ENCODE data around the gene EIPR1. TPM values are rescaled to one million over a fixed set of nuclear protein-coding genes. Genes with fewer than 3 reads are reported as not detected.

The EIPR1 gene
- polyA plus RNA-seq, 1 donor from 2014 or later, result 138 TPM

DNA sequence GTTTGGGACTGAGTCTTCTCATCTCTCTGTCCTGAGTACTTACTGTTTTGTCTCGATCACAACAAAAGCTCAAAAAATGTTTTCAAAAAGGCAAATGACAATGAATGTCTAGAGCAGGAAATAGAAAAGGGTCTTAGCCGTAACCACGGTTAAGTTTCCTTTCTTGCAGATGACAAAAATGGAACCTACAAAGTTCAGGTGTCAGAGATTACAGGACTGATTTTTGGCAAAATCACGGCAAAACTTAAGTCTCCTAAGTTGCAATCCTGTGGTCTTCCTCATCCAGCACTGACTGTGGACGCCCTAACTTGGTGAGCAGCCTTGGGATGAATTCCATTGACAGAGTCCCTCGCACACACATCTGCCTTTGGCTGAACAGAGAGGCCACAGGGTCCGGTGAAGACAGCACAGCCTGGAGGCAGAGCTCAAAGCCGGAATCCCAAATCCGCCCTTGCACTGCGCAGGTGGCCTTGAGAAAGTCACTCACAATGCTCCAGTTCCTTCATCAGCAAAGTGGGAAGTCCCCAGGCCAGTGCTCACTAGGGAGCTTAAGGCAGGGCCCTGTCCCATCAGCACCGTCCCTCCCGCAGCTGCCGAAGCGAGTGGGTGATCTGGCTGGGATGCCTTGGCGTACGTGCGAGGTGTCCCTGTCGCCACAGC lies 55.2 kb downstream of the EIPR1 start:
- Histone ChIP-seq H3K4me3 (ENCODE audit: low read length) (no peak overlapping the region), H3K9me2 (ENCODE audit: insufficient read depth, low read length) (no peaks in the 10 kb centered on the region), H3K27ac (ENCODE audit: low read length) (no peak overlapping the region), H3K9ac (ENCODE audit: low read length) (no peak overlapping the region), H4K20me1 (ENCODE audit: insufficient read depth) (no peaks in the 10 kb centered on the region), H3K4me2 (ENCODE audit: low read length) (no peak overlapping the region), H3K36me3 (ENCODE audit: insufficient read depth, low read length) (peaks cover 5% of the 10 kb centered on the region), H3K79me2 (replicated peaks; ENCODE audit: insufficient read depth, low read length) (no peaks in the 10 kb centered on the region), H2AFZ (ENCODE audit: low read depth, low read length) (no peak overlapping the region), H3K27me3 (ENCODE audit: insufficient read depth, low read depth, low read length) (no peaks in the 10 kb centered on the region), H3K9me3 (ENCODE audit: low read length) (no peaks in the 10 kb centered on the region), H3F3A (ENCODE audit: insufficient read depth, low read length, poor library complexity, severe bottlenecking) (no peaks in the 10 kb centered on the region)
- no peak for TF ChIP-seq RAD21 (conservative IDR thresholded peaks at IDR 0.05)

DNA sequence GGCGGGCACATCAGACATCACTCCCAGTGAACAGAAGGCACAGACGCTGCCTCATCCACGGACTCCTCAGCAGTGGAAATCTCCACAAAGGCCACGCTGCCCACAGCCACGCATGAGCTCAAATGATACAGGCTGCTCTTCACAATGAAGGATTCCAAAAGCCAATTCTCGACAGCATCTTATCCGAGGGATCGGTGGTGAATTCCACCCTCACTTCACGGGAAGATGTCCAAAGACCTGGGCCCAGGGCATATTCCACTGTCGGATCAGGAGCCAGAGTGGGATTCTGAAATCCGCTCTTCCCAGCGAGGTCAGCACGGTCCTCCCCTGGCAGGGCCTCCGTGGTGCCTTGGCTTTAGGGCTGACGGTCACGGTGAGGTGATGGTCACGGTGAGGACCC lies 55.8 kb downstream of the EIPR1 start:
- peaks cover 5% of the 10 kb centered on the region for H3K36me3 ChIP-seq (ENCODE audit: insufficient read depth, low read length)
- no peaks in the 10 kb centered on the region for H3K9me3 ChIP-seq (ENCODE audit: low read length)
- H3K9ac ChIP-seq (ENCODE audit: low read length), result no peak overlapping the region
- no peak overlapping the region for H2AFZ ChIP-seq (ENCODE audit: low read depth, low read length)
- H3K27me3 ChIP-seq (ENCODE audit: insufficient read depth, low read depth, low read length), result no peaks in the 10 kb centered on the region
- H3K9me2 ChIP-seq (ENCODE audit: insufficient read depth, low read length), result no peaks in the 10 kb centered on the region
- no peak overlapping the region for H3K4me3 ChIP-seq (ENCODE audit: low read length)
- H3K4me2 ChIP-seq (ENCODE audit: low read length), result no peak overlapping the region
- no peaks in the 10 kb centered on the region for H4K20me1 ChIP-seq (ENCODE audit: insufficient read depth)
- H3K27ac ChIP-seq (ENCODE audit: low read length), result no peak overlapping the region
- H3F3A ChIP-seq (ENCODE audit: insufficient read depth, low read length, poor library complexity, severe bottlenecking), result no peaks in the 10 kb centered on the region
- no peak for TF ChIP-seq MXI1 (conservative IDR thresholded peaks at IDR 0.05; ENCODE audit: poor library complexity, severe bottlenecking)
- no peak for TF ChIP-seq EP300 (conservative IDR thresholded peaks at IDR 0.05; ENCODE audit: poor library complexity, severe bottlenecking)
- TF ChIP-seq RAD21 (conservative IDR thresholded peaks at IDR 0.05), result no peak
- no peak for TF ChIP-seq SMC3 (conservative IDR thresholded peaks at IDR 0.05; ENCODE audit: poor library complexity)
- TF ChIP-seq TAF1 (IDR thresholded peaks at IDR 0.05; ENCODE audit: low read depth), result no peak
- TF ChIP-seq EZH2 (IDR thresholded peaks at IDR 0.05; ENCODE audit: borderline replicate concordance, insufficient read depth, low read length, poor library complexity, severe bottlenecking), result no peak
- TF ChIP-seq POLR2AphosphoS5 (IDR thresholded peaks at IDR 0.05), result no peak
- TF ChIP-seq, protein P1, sequence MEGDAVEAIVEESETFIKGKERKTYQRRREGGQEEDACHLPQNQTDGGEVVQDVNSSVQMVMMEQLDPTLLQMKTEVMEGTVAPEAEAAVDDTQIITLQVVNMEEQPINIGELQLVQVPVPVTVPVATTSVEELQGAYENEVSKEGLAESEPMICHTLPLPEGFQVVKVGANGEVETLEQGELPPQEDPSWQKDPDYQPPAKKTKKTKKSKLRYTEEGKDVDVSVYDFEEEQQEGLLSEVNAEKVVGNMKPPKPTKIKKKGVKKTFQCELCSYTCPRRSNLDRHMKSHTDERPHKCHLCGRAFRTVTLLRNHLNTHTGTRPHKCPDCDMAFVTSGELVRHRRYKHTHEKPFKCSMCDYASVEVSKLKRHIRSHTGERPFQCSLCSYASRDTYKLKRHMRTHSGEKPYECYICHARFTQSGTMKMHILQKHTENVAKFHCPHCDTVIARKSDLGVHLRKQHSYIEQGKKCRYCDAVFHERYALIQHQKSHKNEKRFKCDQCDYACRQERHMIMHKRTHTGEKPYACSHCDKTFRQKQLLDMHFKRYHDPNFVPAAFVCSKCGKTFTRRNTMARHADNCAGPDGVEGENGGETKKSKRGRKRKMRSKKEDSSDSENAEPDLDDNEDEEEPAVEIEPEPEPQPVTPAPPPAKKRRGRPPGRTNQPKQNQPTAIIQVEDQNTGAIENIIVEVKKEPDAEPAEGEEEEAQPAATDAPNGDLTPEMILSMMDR (IDR thresholded peaks at IDR 0.05; ENCODE audit: poor library complexity, severe bottlenecking), result no peak
- TF ChIP-seq, protein P2, sequence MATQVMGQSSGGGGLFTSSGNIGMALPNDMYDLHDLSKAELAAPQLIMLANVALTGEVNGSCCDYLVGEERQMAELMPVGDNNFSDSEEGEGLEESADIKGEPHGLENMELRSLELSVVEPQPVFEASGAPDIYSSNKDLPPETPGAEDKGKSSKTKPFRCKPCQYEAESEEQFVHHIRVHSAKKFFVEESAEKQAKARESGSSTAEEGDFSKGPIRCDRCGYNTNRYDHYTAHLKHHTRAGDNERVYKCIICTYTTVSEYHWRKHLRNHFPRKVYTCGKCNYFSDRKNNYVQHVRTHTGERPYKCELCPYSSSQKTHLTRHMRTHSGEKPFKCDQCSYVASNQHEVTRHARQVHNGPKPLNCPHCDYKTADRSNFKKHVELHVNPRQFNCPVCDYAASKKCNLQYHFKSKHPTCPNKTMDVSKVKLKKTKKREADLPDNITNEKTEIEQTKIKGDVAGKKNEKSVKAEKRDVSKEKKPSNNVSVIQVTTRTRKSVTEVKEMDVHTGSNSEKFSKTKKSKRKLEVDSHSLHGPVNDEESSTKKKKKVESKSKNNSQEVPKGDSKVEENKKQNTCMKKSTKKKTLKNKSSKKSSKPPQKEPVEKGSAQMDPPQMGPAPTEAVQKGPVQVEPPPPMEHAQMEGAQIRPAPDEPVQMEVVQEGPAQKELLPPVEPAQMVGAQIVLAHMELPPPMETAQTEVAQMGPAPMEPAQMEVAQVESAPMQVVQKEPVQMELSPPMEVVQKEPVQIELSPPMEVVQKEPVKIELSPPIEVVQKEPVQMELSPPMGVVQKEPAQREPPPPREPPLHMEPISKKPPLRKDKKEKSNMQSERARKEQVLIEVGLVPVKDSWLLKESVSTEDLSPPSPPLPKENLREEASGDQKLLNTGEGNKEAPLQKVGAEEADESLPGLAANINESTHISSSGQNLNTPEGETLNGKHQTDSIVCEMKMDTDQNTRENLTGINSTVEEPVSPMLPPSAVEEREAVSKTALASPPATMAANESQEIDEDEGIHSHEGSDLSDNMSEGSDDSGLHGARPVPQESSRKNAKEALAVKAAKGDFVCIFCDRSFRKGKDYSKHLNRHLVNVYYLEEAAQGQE (IDR thresholded peaks at IDR 0.05; ENCODE audit: borderline replicate concordance), result no peak
- no peaks in the 10 kb centered on the region for H3K79me2 ChIP-seq (replicated peaks; ENCODE audit: insufficient read depth, low read length)

Measured in neural cell (in vitro differentiated cells).